ENCODE results near the gene VMAC. TPM values are rescaled to one million over a fixed set of nuclear protein-coding genes. Genes with fewer than 3 reads are reported as not detected.

The VMAC gene
- total and polyA plus RNA-seq, 2 of the 8 experiments (the other 6 are each of a cell fraction or from before 2014, with no cell fraction given): 1.3 to 2.2 TPM

- H2BK12ac ChIP-seq (ENCODE audit: low read depth, low read length): no peak overlapping the region
- H2BK20ac ChIP-seq (ENCODE audit: low read length): no peak overlapping the region; the same call in 1 of the 2 replicates
- FAIRE-seq (no peak), DNase-seq (ENCODE audit: low read depth in 1 of 2, low spot score in 2 of 2) (no peak)
- 89% methylated on average over 12 of the region's 12 CpGs; no CpG with 5 or more reads in 1 of the 2 experiments for WGBS, 2 experiments (ENCODE audit: extremely low coverage in 1 of 2, insufficient coverage in 1 of 2, insufficient read length in 1 of 2, insufficient replicate concordance in 2 of 2, low coverage in 1 of 2, low lambda C conversion rate in 2 of 2, missing lambda C conversion rate in 1 of 2)
- H3K23me2 ChIP-seq (ENCODE audit: low read depth, low read length): no peaks in the 10 kb centered on the region
- no peak overlapping the region for H4K8ac ChIP-seq (ENCODE audit: extremely low read depth, insufficient read depth, low read length)
- H3K27me3 ChIP-seq (replicated peaks in 1 of 4; ENCODE audit: control insufficient read depth in 3 of 4, extremely low read depth in 1 of 4, insufficient read depth in 3 of 4, low read length in 3 of 4): peaks cover 0 to 2% (median 0%) of the 10 kb centered on the region in 4 experiments; a peak in 2 of 7 replicates
- H3K36me3 ChIP-seq (ENCODE audit: control insufficient read depth in 2 of 4, insufficient read depth in 4 of 4, low read length in 3 of 4): no peaks in the 10 kb centered on the region
- TF ChIP-seq POLR2AphosphoS5 (IDR thresholded peaks at IDR 0.05; ENCODE audit: low read depth, low read length) (no peak), TCF12 (IDR thresholded peaks at IDR 0.05; ENCODE audit: low read depth, low read length) (no peak), RNF2 (IDR thresholded peaks at IDR 0.05; ENCODE audit: borderline replicate concordance, low read depth, low read length, missing control alignments, poor library complexity, severe bottlenecking) (no peak), MAX (IDR thresholded peaks at IDR 0.05) (no peak), SP2 (IDR thresholded peaks at IDR 0.05; ENCODE audit: low read length) (no peak), POU5F1 (IDR thresholded peaks at IDR 0.05; ENCODE audit: low read depth, low read length) (no peak), POLR2A (IDR thresholded peaks at IDR 0.05; ENCODE audit: control extremely low read depth in 1 of 2, low read depth in 2 of 2, low read length in 2 of 2) (no peak), KDM5A (IDR thresholded peaks at IDR 0.05; ENCODE audit: low read length) (no peak), MAFK (IDR thresholded peaks at IDR 0.05; ENCODE audit: low read depth, low read length) (no peak), HDAC2 (IDR thresholded peaks at IDR 0.05; ENCODE audit: borderline replicate concordance in 1 of 2, low read depth in 2 of 2, low read length in 2 of 2) (no peak), CHD2 (IDR thresholded peaks at IDR 0.05; ENCODE audit: low read length) (no peak), GTF2F1 (IDR thresholded peaks at IDR 0.05; ENCODE audit: borderline replicate concordance, low read depth, low read length) (no peak), RBBP5 (IDR thresholded peaks at IDR 0.05; ENCODE audit: borderline replicate concordance, low read depth, low read length) (no peak)
- no peak overlapping the region for H4K91ac ChIP-seq (replicated peaks; ENCODE audit: insufficient read length, low read length)
- H3K56ac ChIP-seq (replicated peaks; ENCODE audit: insufficient read length, low read depth, low read length): no peak overlapping the region
- H3K4ac ChIP-seq (replicated peaks; ENCODE audit: insufficient read length, low read depth, low read length): no peak overlapping the region
- H3K79me1 ChIP-seq (ENCODE audit: low read depth, low read length): no peaks in the 10 kb centered on the region
- ChIA-PET CTCF (ENCODE audit: partially characterized antibody) (interaction anchor here (0.7 to 1.8 kb wide), 4 partner anchors 24 to 52 kb away, joined by 3 to 6 read pairs (median 4); partner anchors contain the start of gene FUT6), POLR2A (ENCODE audit: partially characterized antibody) (interaction anchor here (0.6 to 1.8 kb wide), 2 partner anchors 32 to 339 kb away, joined by 3 to 4 read pairs; partner anchors contain the start of gene NDUFA11)
- no peaks in the 10 kb centered on the region; a peak in 1 of 7 replicates for H3K4me1 ChIP-seq (replicated peaks in 1 of 4; ENCODE audit: control insufficient read depth in 3 of 4, insufficient read depth in 4 of 4, low read length in 3 of 4)
- no peak overlapping the region for H3K14ac ChIP-seq (ENCODE audit: insufficient read length)
- no peak overlapping the region for H2BK5ac ChIP-seq (ENCODE audit: low read depth, low read length)
- H2BK120ac ChIP-seq (replicated peaks; ENCODE audit: low read depth, low read length): no peak overlapping the region
- no peaks in the 10 kb centered on the region for H3K9me3 ChIP-seq (ENCODE audit: insufficient read depth in 2 of 2, low read depth in 1 of 2, low read length in 1 of 2)
- H3K23ac ChIP-seq (ENCODE audit: insufficient read length): no peak overlapping the region
- no peak overlapping the region for H2BK15ac ChIP-seq (ENCODE audit: low read length)
- no peak overlapping the region for H2AK5ac ChIP-seq (ENCODE audit: low read depth, low read length)
- no peak overlapping the region for H4K5ac ChIP-seq (ENCODE audit: insufficient read length, low read depth, low read length)
- no peak overlapping the region for H3K18ac ChIP-seq (ENCODE audit: extremely low read depth, low read length)
- H4K20me1 ChIP-seq (replicated peaks in 1 of 2; ENCODE audit: control insufficient read depth in 1 of 2, insufficient read depth in 2 of 2, low read length in 2 of 2): no peaks in the 10 kb centered on the region
- H3K27ac ChIP-seq (ENCODE audit: low read depth, low read length): no peak overlapping the region
- no peak overlapping the region for H3K9ac ChIP-seq (replicated peaks in 1 of 4; ENCODE audit: extremely low read depth in 1 of 4, low read depth in 3 of 4, low read length in 3 of 4)
- H2AFZ ChIP-seq (ENCODE audit: low read length): no peak overlapping the region
- no peak overlapping the region for H3K4me3 ChIP-seq (ENCODE audit: extremely low read depth in 1 of 4, insufficient read depth in 2 of 4, low read depth in 3 of 4, low read length in 4 of 4)
- H3K4me2 ChIP-seq (ENCODE audit: insufficient read depth in 1 of 2, low read depth in 2 of 2, low read length in 2 of 2): no peak overlapping the region
- H3K79me2 ChIP-seq (ENCODE audit: control insufficient read depth in 1 of 2, insufficient read depth in 2 of 2, low read length in 2 of 2): no peaks in the 10 kb centered on the region
Observed at GRCh38 chr19:5870986-5871394, 33.7 kb upstream of the VMAC start.
